Measurements from ENCODE around the gene SPHK1.

The SPHK1 gene

DNA sequence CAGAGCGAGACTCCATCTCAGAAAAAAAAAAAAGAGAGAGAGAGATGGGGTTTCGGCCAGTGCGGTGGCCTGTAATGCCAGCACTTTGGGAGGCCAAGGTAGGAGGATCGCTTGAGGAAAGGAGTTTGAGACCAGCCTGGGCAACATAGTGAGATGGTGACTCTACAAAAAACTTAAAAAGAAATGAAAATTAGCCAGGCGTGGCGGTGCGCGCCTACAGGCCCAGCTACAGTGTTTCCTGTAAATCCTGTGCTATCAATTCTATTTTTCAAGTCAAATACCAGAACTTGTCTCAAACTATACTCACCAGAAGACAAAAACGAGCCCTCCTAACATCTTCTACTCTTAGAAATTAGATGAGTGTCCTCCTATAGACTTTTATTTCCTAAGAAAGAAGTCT, 49.3 kb downstream of the SPHK1 start:
- no peak for DNase-seq (ENCODE audit: low read depth)

DNA sequence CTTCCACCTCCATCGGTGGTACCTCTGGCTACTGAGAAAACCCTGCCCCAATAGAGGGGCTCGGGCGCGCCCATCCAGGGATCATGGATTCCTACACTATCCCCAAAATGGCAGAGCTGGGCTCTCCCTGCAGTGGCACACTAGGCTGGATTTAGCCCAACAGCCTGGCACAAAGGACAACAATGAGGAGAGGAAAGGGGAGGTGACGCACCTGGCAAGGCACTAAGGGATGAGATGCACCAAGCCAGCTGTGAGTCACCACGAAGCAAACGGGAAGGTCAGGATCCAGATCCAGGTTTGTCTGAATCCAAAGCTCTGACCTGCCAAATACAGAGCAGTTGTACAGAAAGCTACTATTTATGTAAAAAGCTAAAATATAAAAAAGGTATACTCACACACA, 50.5 kb downstream of the SPHK1 start:
- DNase-seq (ENCODE audit: low read depth) = no peak

GRCh38 chr17:76435751-76436150, 51.3 kb downstream of the SPHK1 start:
- no peak for DNase-seq (ENCODE audit: low read depth)
